ENCODE measurements around the gene WDR4. TPM values are rescaled to one million over a fixed set of nuclear protein-coding genes. Genes with fewer than 3 reads are reported as not detected.

The WDR4 gene
- total and polyA plus RNA-seq, 9 of the 15 experiments (the other 6 are each of a cell fraction or from before 2014, with no cell fraction given), result 5.4 to 95.4 (median 32.1) TPM

GRCh38 chr21:42833859-42834725 is 45.2 kb downstream of the WDR4 start:
- H3K9ac ChIP-seq (ENCODE audit: insufficient read depth in 1 of 2, low read depth in 2 of 2, low read length in 2 of 2), result peak overlapping the region in 1 of 2 experiments; percentile 38; a peak in 1 of 4 replicates
- no peaks in the 10 kb centered on the region for H3K79me2 ChIP-seq (ENCODE audit: control insufficient read depth, insufficient read depth, low read length)
- CTCF ChIA-PET (ENCODE audit: low intra/inter-chr PET ratio), result interaction anchor here (0.6 to 1.2 kb wide), 2 partner anchors 240 to 389 kb away, joined by 3 to 4 read pairs; no protein-coding TSS in a partner anchor
- no peak overlapping the region for H3K4me3 ChIP-seq
- WGBS (ENCODE audit: insufficient coverage, low coverage, missing lambda C conversion rate), result 42% methylated on average over 23 of the region's 23 CpGs
- no peak overlapping the region for H3K27ac ChIP-seq (ENCODE audit: extremely low read depth, low read depth, low read length)
- POLR2A ChIA-PET, result no interaction called here
- no peaks in the 10 kb centered on the region for H3K9me1 ChIP-seq (ENCODE audit: control insufficient read depth, insufficient read depth, low read length)
- BruUV-seq (replicated peaks), result no TSS peak
- peaks cover 15% of the 10 kb centered on the region; the same call in 1 of the 2 replicates for H4K20me1 ChIP-seq (replicated peaks; ENCODE audit: control insufficient read depth, insufficient read depth, low read length)
- H3K27me3 ChIP-seq (ENCODE audit: control insufficient read depth in 2 of 2, insufficient read depth in 2 of 2, low read length in 2 of 2), result peaks cover 0 to 5% of the 10 kb centered on the region in 2 experiments; a peak in 1 of 5 replicates
- FAIRE-seq (no peak), ATAC-seq (no peak; the same call in 1 of the 3 replicates), DNase-seq (ENCODE audit: extremely low read depth in 1 of 4, low spot score in 3 of 4) (peak; percentile 16 to 37 (median 24))
- no peak overlapping the region for H2AFZ ChIP-seq (ENCODE audit: low read depth, low read length)
- peaks cover 0 to 13% of the 10 kb centered on the region in 2 experiments; a peak in 3 of 5 replicates for H3K4me1 ChIP-seq (replicated peaks in 1 of 2; ENCODE audit: control insufficient read depth in 2 of 2, insufficient read depth in 2 of 2, low read length in 2 of 2)
- H3K36me3 ChIP-seq (ENCODE audit: control insufficient read depth, insufficient read depth, low read length), result peaks cover 3% of the 10 kb centered on the region; the same call in 1 of the 3 replicates
- no peaks in the 10 kb centered on the region for H3K9me3 ChIP-seq (replicated peaks; ENCODE audit: control insufficient read depth, insufficient read depth, low read depth, low read length)
- H3K4me2 ChIP-seq (ENCODE audit: insufficient read depth, low read length), result no peak overlapping the region
- intact Hi-C loops (cut with micrococcal nuclease) (no loop called here), in situ Hi-C loops (cut with MboI) (no loop called here)
- TF ChIP-seq ZNF695 (CRISPR knock-in tag; IDR thresholded peaks at IDR 0.05) (0 out of 2 replicates have a peak, but pooled peaks have one; percentile 11), L3MBTL2 (IDR thresholded peaks at IDR 0.05) (peak; percentile 48), ZNF217 (CRISPR knock-in tag; IDR thresholded peaks at IDR 0.05) (no peak), YY1 (IDR thresholded peaks at IDR 0.05; ENCODE audit: borderline replicate concordance in 1 of 3, control insufficient read depth in 1 of 3, extremely low read depth in 1 of 3, insufficient read depth in 3 of 3, insufficient read length in 1 of 3, insufficient replicate concordance in 2 of 3, low read depth in 1 of 3, low read length in 2 of 3) (peak in 1 of 3 experiments; percentile 49), ZNF324 (CRISPR knock-in tag; IDR thresholded peaks at IDR 0.05) (no peak), POLR2AphosphoS2 (IDR thresholded peaks at IDR 0.05; ENCODE audit: low read length) (peak; percentile 31; the same call in 1 of the 2 replicates), HNRNPUL1 (IDR thresholded peaks at IDR 0.05; ENCODE audit: low read length) (peak; percentile 44; the same call in 1 of the 2 replicates), SUPT5H (IDR thresholded peaks at IDR 0.05) (peak; percentile 61), CCNT2 (IDR thresholded peaks at IDR 0.05; ENCODE audit: borderline replicate concordance, extremely low read depth, insufficient read length, low read depth, low read length) (peak; percentile 7), SNRNP70 (optimal IDR thresholded peaks at IDR 0.05; ENCODE audit: low read depth, low read length) (peak; percentile 84), POLR2G (IDR thresholded peaks at IDR 0.05; ENCODE audit: low read depth, low read length) (peak; percentile 66), ZFP91 (CRISPR knock-in tag; IDR thresholded peaks at IDR 0.05) (0 out of 2 replicates have a peak, but pooled peaks have one; percentile 24), BCL6 (CRISPR knock-in tag; IDR thresholded peaks at IDR 0.05) (no peak), STAT5A (IDR thresholded peaks at IDR 0.05; ENCODE audit: borderline replicate concordance, low read length) (0 out of 2 replicates have a peak, but pooled peaks have one; percentile 4), TBP (optimal IDR thresholded peaks at IDR 0.05; ENCODE audit: low read depth, low read length) (no peak), E2F6 (IDR thresholded peaks at IDR 0.05; ENCODE audit: borderline replicate concordance in 1 of 2, extremely low read depth in 1 of 2, insufficient read depth in 1 of 2, insufficient read length in 1 of 2, low read depth in 1 of 2, low read length in 1 of 2, poor library complexity in 1 of 2, severe bottlenecking in 1 of 2) (peak; percentile 80 to 81), HNRNPLL (IDR thresholded peaks at IDR 0.05; ENCODE audit: low read depth, low read length, poor library complexity, severe bottlenecking) (peak; percentile 32), MYNN (IDR thresholded peaks at IDR 0.05) (peak; percentile 24), MYNN (CRISPR knock-in tag; IDR thresholded peaks at IDR 0.05) (no peak)
